HG03280 (cell line): ENCODE data around the gene ELAVL3.
"Not testable (repeated sequence)": the region's sequence is repeated elsewhere in the genome, so short reads cannot be mapped to it uniquely, and the experiment has no call there.

Experiments used
- ATAC-seq: cut with Tn5 transposase; IDR thresholded peaks from one replicate; pipeline ENCODE4 v1.9.1; 2021; ENCODE audit warnings: mild to moderate bottlenecking, moderate library complexity; ENCODE audit not compliant: unreplicated experiment

Gene ELAVL3

GRCh38 chr19:11414544-11414943, 66.3 kb downstream of the ELAVL3 start:
- no peak for ATAC-seq

GRCh38 chr19:11410682-11411081, 70.2 kb downstream of the ELAVL3 start:
- ATAC-seq: no peak

- no peak for ATAC-seq
Measured at GRCh38 chr19:11408591-11408990, 72.3 kb downstream of the ELAVL3 start.

- not testable (repeated sequence) for ATAC-seq
Measured at GRCh38 chr19:11406703-11407236, 74.1 kb downstream of the ELAVL3 start.

- no peak for ATAC-seq
Measured at GRCh38 chr19:11405846-11406643, 74.8 kb downstream of the ELAVL3 start.

- no peak for ATAC-seq
Measured at GRCh38 chr19:11404588-11405222, 76.1 kb downstream of the ELAVL3 start.

GRCh38 chr19:11401808-11402543, 78.9 kb downstream of the ELAVL3 start:
- no peak for ATAC-seq
